Skeletal muscle tissue (tissue), 4 donors: ENCODE results near the gene KRTAP10-1. TPM values are rescaled to one million over a fixed set of nuclear protein-coding genes. Genes with fewer than 3 reads are reported as not detected.

Experiments
- H3K27ac ChIP-seq: one replicate; pipeline ENCODE4 v1.7.0; 2013; ENCODE audit warnings: mild to moderate bottlenecking, low read depth, low read length, inconsistent platforms
- H3K27me3 ChIP-seq, 3 donors: one replicate each; pipeline ENCODE4 v1.7.0; 2013; ENCODE audit warnings: low read length in 3 of 3; ENCODE audit not compliant: control insufficient read depth in 3 of 3, insufficient read depth in 3 of 3
- H3K36me3 ChIP-seq, 3 donors: one replicate each; pipeline ENCODE4 v1.7.0; 2013; ENCODE audit warnings: low read length in 3 of 3; ENCODE audit not compliant: control insufficient read depth in 3 of 3, insufficient read depth in 3 of 3
- H3K4me1 ChIP-seq, 3 donors: one replicate each; pipeline ENCODE4 v1.7.0; 2013; ENCODE audit warnings: low read length in 3 of 3, mild to moderate bottlenecking in 3 of 3; ENCODE audit not compliant: control insufficient read depth in 3 of 3, insufficient read depth in 3 of 3
- H3K4me3 ChIP-seq, 3 donors: one replicate each; pipeline ENCODE4 v1.7.0; 2013; ENCODE audit warnings: low read length in 3 of 3
- H3K9ac ChIP-seq, 3 donors: one replicate each; pipeline ENCODE4 v1.7.0; 2013; ENCODE audit warnings: low read length in 3 of 3, mild to moderate bottlenecking in 3 of 3, moderate library complexity in 2 of 3, low read depth in 1 of 3
- H3K9me3 ChIP-seq, 3 donors: one replicate each; pipeline ENCODE4 v1.7.0; 2013; ENCODE audit warnings: low read length in 3 of 3; ENCODE audit not compliant: control insufficient read depth in 3 of 3
- total RNA-seq: library from RNA; depleted of rRNA; stranded (reverse); fragments of >200 nt; gene quantifications from one replicate; pipeline ENCODE4 v1.2.3, GENCODE V29; 2014
- donor health status: Osteomylitis.

KRTAP10-1 gene
- total RNA-seq, 1 donor from 2014 or later = not detected

GRCh38 chr21:44516828-44517174 lies 23.2 kb downstream of the KRTAP10-1 start:
- Histone ChIP-seq H3K27ac (no peak overlapping the region), H3K9ac (no peak overlapping the region)

GRCh38 chr21:44516342-44516741 lies 23.7 kb downstream of the KRTAP10-1 start:
- peaks cover 12 to 55% (median 43%) of the 10 kb centered on the region in 3 donors for H3K27me3 ChIP-seq

More at GRCh38 chr21:44516828-44517174, 23.2 kb downstream of the KRTAP10-1 start:
- Histone ChIP-seq H3K9me3 (peaks cover 0 to 3% (median 3%) of the 10 kb centered on the region in 3 donors), H3K27me3 (peaks cover 10 to 53% (median 42%) of the 10 kb centered on the region in 3 donors), H3K4me3 (no peak overlapping the region), H3K4me1 (no peaks in the 10 kb centered on the region), H3K36me3 (no peaks in the 10 kb centered on the region)

GRCh38 chr21:44515359-44516165 lies 24.4 kb downstream of the KRTAP10-1 start:
- Histone ChIP-seq H3K9ac (no peak overlapping the region), H3K9me3 (peaks cover 0 to 3% (median 3%) of the 10 kb centered on the region in 3 donors), H3K4me3 (no peak overlapping the region), H3K36me3 (no peaks in the 10 kb centered on the region), H3K4me1 (peaks cover 0 to 2% (median 1%) of the 10 kb centered on the region in 3 donors), H3K27me3 (peaks cover 19 to 55% (median 43%) of the 10 kb centered on the region in 3 donors), H3K27ac (no peak overlapping the region)

More at GRCh38 chr21:44516342-44516741, 23.7 kb downstream of the KRTAP10-1 start:
- no peak overlapping the region for H3K27ac ChIP-seq
- no peaks in the 10 kb centered on the region for H3K4me1 ChIP-seq
- H3K9ac ChIP-seq = no peak overlapping the region
- no peak overlapping the region for H3K4me3 ChIP-seq
- peaks cover 0 to 3% (median 3%) of the 10 kb centered on the region in 3 donors for H3K9me3 ChIP-seq
- no peaks in the 10 kb centered on the region for H3K36me3 ChIP-seq

- H3K36me3 ChIP-seq = no peaks in the 10 kb centered on the region
- H3K9me3 ChIP-seq = peaks cover 0 to 3% (median 3%) of the 10 kb centered on the region in 3 donors
- peaks cover 23 to 56% (median 43%) of the 10 kb centered on the region in 3 donors for H3K27me3 ChIP-seq
- H3K27ac ChIP-seq = no peak overlapping the region
- no peak overlapping the region for H3K9ac ChIP-seq
- no peak overlapping the region for H3K4me3 ChIP-seq
- H3K4me1 ChIP-seq = peaks cover 0 to 5% (median 2%) of the 10 kb centered on the region in 3 donors
Measured at GRCh38 chr21:44514746-44515358, 25.1 kb downstream of the KRTAP10-1 start.

- Histone ChIP-seq H3K4me1 (peaks cover 0 to 5% (median 2%) of the 10 kb centered on the region in 3 donors), H3K27ac (no peak overlapping the region), H3K9me3 (peaks cover 0 to 3% (median 3%) of the 10 kb centered on the region in 3 donors), H3K27me3 (peaks cover 21 to 53% (median 42%) of the 10 kb centered on the region in 3 donors), H3K36me3 (no peaks in the 10 kb centered on the region), H3K4me3 (no peak overlapping the region), H3K9ac (no peak overlapping the region)
Measured at GRCh38 chr21:44514218-44514520, 25.8 kb downstream of the KRTAP10-1 start.

- peaks cover 26 to 56% (median 46%) of the 10 kb centered on the region in 3 donors for H3K27me3 ChIP-seq
Measured at GRCh38 chr21:44513389-44514217, 26.4 kb downstream of the KRTAP10-1 start.

GRCh38 chr21:44512496-44513388 lies 27.3 kb downstream of the KRTAP10-1 start:
- no peak overlapping the region for H3K9ac ChIP-seq
- H3K27me3 ChIP-seq = peaks cover 34 to 59% (median 54%) of the 10 kb centered on the region in 3 donors
- H3K27ac ChIP-seq = no peak overlapping the region
- H3K9me3 ChIP-seq = peaks cover 0 to 3% (median 3%) of the 10 kb centered on the region in 3 donors
- no peak overlapping the region for H3K4me3 ChIP-seq
- H3K4me1 ChIP-seq = peaks cover 0 to 5% (median 2%) of the 10 kb centered on the region in 3 donors
- no peaks in the 10 kb centered on the region for H3K36me3 ChIP-seq

More at GRCh38 chr21:44513389-44514217, 26.4 kb downstream of the KRTAP10-1 start:
- Histone ChIP-seq H3K4me1 (peaks cover 0 to 5% (median 2%) of the 10 kb centered on the region in 3 donors), H3K4me3 (no peak overlapping the region), H3K9ac (no peak overlapping the region), H3K27ac (no peak overlapping the region), H3K36me3 (no peaks in the 10 kb centered on the region), H3K9me3 (peaks cover 0 to 3% (median 3%) of the 10 kb centered on the region in 3 donors)

- H3K36me3 ChIP-seq = no peaks in the 10 kb centered on the region
- H3K9ac ChIP-seq = no peak overlapping the region
- H3K27me3 ChIP-seq = peaks cover 34 to 60% (median 58%) of the 10 kb centered on the region in 3 donors
- H3K9me3 ChIP-seq = no peaks in the 10 kb centered on the region
- H3K27ac ChIP-seq = no peak overlapping the region
- H3K4me1 ChIP-seq = peaks cover 0 to 5% (median 2%) of the 10 kb centered on the region in 3 donors
- H3K4me3 ChIP-seq = no peak overlapping the region
Measured at GRCh38 chr21:44511938-44512275, 28.1 kb downstream of the KRTAP10-1 start.
